K562 (cell line): ENCODE measurements around the gene DMD.

ENCODE experiments used
- CBFA2T3 ChIP-seq: fragments of 450-650 bp; IDR thresholded peaks from 2 replicates; pipeline ENCODE4 v1.6.1; 2017
- CHD2 ChIP-seq: IDR thresholded peaks from 2 replicates; pipeline ENCODE4 v1.6.1; 2011; ENCODE audit warnings: low read depth, low read length
- CTBP1 ChIP-seq: fragments of 450-650 bp; IDR thresholded peaks from 2 replicates; pipeline ENCODE4 v1.6.1; 2016; ENCODE audit warnings: borderline replicate concordance
- EP300 ChIP-seq: IDR thresholded peaks from 2 replicates; pipeline ENCODE4 v1.6.1; 2012; ENCODE audit warnings: low read length, improper control_type of control experiment
- ERF ChIP-seq: fragments of 450-650 bp; formaldehyde crosslinking; IDR thresholded peaks from 2 replicates; pipeline ENCODE4 v1.4.0; 2020; ENCODE audit warnings: mild to moderate bottlenecking, mixed read lengths
- POLR2A ChIP-seq: fragments of 450-650 bp; conservative IDR thresholded peaks from 2 replicates; pipeline ENCODE4 v1.6.1; 2016
- ZC3H4 ChIP-seq: sonication (generic); formaldehyde crosslinking; IDR thresholded peaks from 2 replicates; pipeline ENCODE4 v1.9.0; 2021; ENCODE audit warnings: missing genetic modification reagents, borderline replicate concordance
- ZNF274 ChIP-seq: IDR thresholded peaks from 2 replicates; pipeline ENCODE4 v1.6.1; 2011; ENCODE audit warnings: low read depth, mild to moderate bottlenecking, low read length, moderate library complexity, borderline replicate concordance
- TF ChIP-seq, protein P1 (sequence below), 3 experiments: IDR thresholded peaks in 2 of 3; conservative IDR thresholded peaks in 1 of 3; 2 replicates each; pipeline ENCODE4 v1.5.1; 2011 to 2012; ENCODE audit warnings: low read length in 3 of 3, mild to moderate bottlenecking in 3 of 3, control low read depth in 2 of 3, improper control_type of control experiment in 1 of 3, inconsistent platforms in 1 of 3, low read depth in 1 of 3, mixed read lengths in 1 of 3, moderate library complexity in 1 of 3; ENCODE audit not compliant: insufficient read depth in 2 of 3

DNA sequence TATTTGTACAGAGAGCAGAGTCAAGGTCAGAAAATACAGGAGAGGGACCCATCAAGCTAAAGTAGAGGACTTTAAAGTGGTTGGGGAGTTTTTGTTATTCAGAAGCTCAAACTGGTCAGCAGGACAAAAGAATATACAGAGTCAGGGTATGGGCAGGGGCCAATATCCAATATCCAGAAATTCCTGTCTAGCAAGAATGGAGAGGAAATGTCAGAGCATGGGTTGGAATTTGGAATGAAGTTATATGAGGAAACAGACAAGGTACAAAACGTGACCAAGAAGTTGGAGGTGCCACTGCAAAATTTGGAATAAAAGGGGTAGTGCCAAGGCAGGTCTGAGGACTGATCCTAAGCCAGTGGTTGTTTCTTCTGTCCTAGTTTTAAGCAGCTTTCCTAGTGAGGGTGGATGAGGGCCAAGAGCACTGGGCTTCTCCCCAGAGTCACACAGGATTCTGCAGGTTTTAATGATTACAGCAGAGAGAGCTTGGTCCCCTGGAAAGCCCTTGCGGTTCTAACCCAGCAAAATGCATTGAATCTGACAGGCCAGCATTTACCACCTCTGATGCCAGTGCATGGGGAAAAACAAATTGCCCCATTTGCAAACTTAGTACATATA, 1834.8 kb downstream of the DMD start:
- TF ChIP-seq POLR2A (no peak), CBFA2T3 (no peak), CTBP1 (no peak), ZNF274 (no peak), ZC3H4 (CRISPR knock-in tag) (no peak), EP300 (no peak), CHD2 (no peak), ERF (CRISPR knock-in tag) (no peak)
- TF ChIP-seq, protein P1, sequence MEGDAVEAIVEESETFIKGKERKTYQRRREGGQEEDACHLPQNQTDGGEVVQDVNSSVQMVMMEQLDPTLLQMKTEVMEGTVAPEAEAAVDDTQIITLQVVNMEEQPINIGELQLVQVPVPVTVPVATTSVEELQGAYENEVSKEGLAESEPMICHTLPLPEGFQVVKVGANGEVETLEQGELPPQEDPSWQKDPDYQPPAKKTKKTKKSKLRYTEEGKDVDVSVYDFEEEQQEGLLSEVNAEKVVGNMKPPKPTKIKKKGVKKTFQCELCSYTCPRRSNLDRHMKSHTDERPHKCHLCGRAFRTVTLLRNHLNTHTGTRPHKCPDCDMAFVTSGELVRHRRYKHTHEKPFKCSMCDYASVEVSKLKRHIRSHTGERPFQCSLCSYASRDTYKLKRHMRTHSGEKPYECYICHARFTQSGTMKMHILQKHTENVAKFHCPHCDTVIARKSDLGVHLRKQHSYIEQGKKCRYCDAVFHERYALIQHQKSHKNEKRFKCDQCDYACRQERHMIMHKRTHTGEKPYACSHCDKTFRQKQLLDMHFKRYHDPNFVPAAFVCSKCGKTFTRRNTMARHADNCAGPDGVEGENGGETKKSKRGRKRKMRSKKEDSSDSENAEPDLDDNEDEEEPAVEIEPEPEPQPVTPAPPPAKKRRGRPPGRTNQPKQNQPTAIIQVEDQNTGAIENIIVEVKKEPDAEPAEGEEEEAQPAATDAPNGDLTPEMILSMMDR (IDR thresholded peaks at IDR 0.05 in 2 of 3, conservative IDR thresholded peaks at IDR 0.05 in 1 of 3; ENCODE audit: insufficient read depth in 2 of 3, low read depth in 1 of 3, low read length in 3 of 3): no peak
